K562 (cell line): ENCODE data around the gene CYSRT1. TPM values are rescaled to one million over a fixed set of nuclear protein-coding genes. Genes with fewer than 3 reads are reported as not detected.

Experiments
- CREB3L1 ChIP-seq: fragments of 450-650 bp; IDR thresholded peaks from 2 replicates; pipeline ENCODE4 v1.6.1; 2014; ENCODE audit warnings: low read depth, mild to moderate bottlenecking, moderate library complexity, borderline replicate concordance
- E4F1 ChIP-seq: fragments of 250-450 bp; sonication (Bioruptor Pico); IDR thresholded peaks from 2 replicates; pipeline ENCODE4 v1.5.0; 2021; ENCODE audit warnings: mild to moderate bottlenecking, borderline replicate concordance
- GTF2A2 ChIP-seq: IDR thresholded peaks from 2 replicates; pipeline ENCODE4 v1.6.1; 2016; ENCODE audit warnings: mild to moderate bottlenecking, missing genetic modification characterization, missing compliant biosample characterization
- GTF2E2 ChIP-seq: fragments of 200-800 bp; sonication (Bioruptor generic); IDR thresholded peaks from 2 replicates; pipeline ENCODE4 v1.6.1; 2016; ENCODE audit warnings: missing genetic modification characterization, missing compliant biosample characterization
- HDAC1 ChIP-seq, 2 experiments: fragments of 450-650 bp; IDR thresholded peaks; 2 replicates each; pipeline ENCODE4 v1.6.1; 2016 to 2017; ENCODE audit warnings: inconsistent platforms in 1 of 2, mild to moderate bottlenecking in 1 of 2, moderate library complexity in 1 of 2
- JUNB ChIP-seq: fragments of 450-650 bp; formaldehyde crosslinking; conservative IDR thresholded peaks from 2 replicates; pipeline ENCODE4 v1.4.0; 2020; ENCODE audit warnings: mild to moderate bottlenecking
- KAT7 ChIP-seq: sonication (generic); formaldehyde crosslinking; IDR thresholded peaks from 2 replicates; pipeline ENCODE4 v1.8.0; 2022; ENCODE audit warnings: missing genetic modification reagents, mild to moderate bottlenecking, borderline replicate concordance
- MTA1 ChIP-seq: fragments of 450-650 bp; IDR thresholded peaks from 2 replicates; pipeline ENCODE4 v1.6.1; 2017; ENCODE audit warnings: borderline replicate concordance
- NCOA2 ChIP-seq, 2 experiments: fragments of 450-650 bp; IDR thresholded peaks; 2 replicates each; pipeline ENCODE4 v1.6.1; 2018; ENCODE audit warnings: mild to moderate bottlenecking in 2 of 2, moderate library complexity in 1 of 2; ENCODE audit not compliant: partially characterized antibody in 2 of 2
- POLR2AphosphoS5 ChIP-seq: IDR thresholded peaks from 2 replicates; pipeline ENCODE4 v1.6.1; 2011; ENCODE audit warnings: mild to moderate bottlenecking, low read depth, low read length, moderate library complexity; ENCODE audit not compliant: control insufficient read depth, insufficient read depth
- POLR2G ChIP-seq: fragments of 200-400 bp; formaldehyde crosslinking; IDR thresholded peaks from 2 replicates; pipeline ENCODE4 v1.6.1; 2017; ENCODE audit warnings: low read depth, mild to moderate bottlenecking, antibody characterized with exemption, low read length, moderate library complexity
- POLR3G ChIP-seq: IDR thresholded peaks from 2 replicates; pipeline ENCODE4 v1.6.1; 2011; ENCODE audit not compliant: insufficient read length, insufficient replicate concordance; ENCODE audit errors: extremely low read depth
- PRMT5 ChIP-seq: sonication (generic); formaldehyde crosslinking; IDR thresholded peaks from 2 replicates; pipeline ENCODE4 v1.5.0; 2020; ENCODE audit warnings: missing genetic modification reagents
- SOX6 ChIP-seq: fragments of 450-650 bp; IDR thresholded peaks from 2 replicates; pipeline ENCODE4 v1.6.1; 2014; ENCODE audit warnings: mild to moderate bottlenecking
- SUPT5H ChIP-seq: fragments of 450-650 bp; IDR thresholded peaks from 2 replicates; pipeline ENCODE4 v1.6.1; 2016
- TCF15 ChIP-seq: fragments of 250-450 bp; sonication (Bioruptor Pico); IDR thresholded peaks from 2 replicates; pipeline ENCODE4 v1.8.0; 2022; ENCODE audit warnings: moderate library complexity, mild to moderate bottlenecking, inconsistent platforms
- TCF3 ChIP-seq: sonication (generic); formaldehyde crosslinking; IDR thresholded peaks from 2 replicates; pipeline ENCODE4 v1.4.0; 2020; ENCODE audit warnings: mild to moderate bottlenecking, missing genetic modification reagents
- ZNF316 ChIP-seq: fragments of 450-650 bp; IDR thresholded peaks from 2 replicates; pipeline ENCODE4 v1.6.1; 2016
- ZNF511 ChIP-seq: sonication (generic); formaldehyde crosslinking; IDR thresholded peaks from 2 replicates; pipeline ENCODE4 v1.8.0; 2022; ENCODE audit warnings: mild to moderate bottlenecking, missing genetic modification reagents
- ZNF561 ChIP-seq: fragments of 450-650 bp; formaldehyde crosslinking; conservative IDR thresholded peaks from 2 replicates; pipeline ENCODE4 v1.4.0; 2020; ENCODE audit warnings: mild to moderate bottlenecking, moderate library complexity
- ZNF766 ChIP-seq: fragments of 200-800 bp; sonication (Bioruptor generic); conservative IDR thresholded peaks from 2 replicates; pipeline ENCODE4 v1.6.1; 2016; ENCODE audit warnings: missing genetic modification characterization, missing compliant biosample characterization
- polyA plus RNA-seq, 8 experiments: library from polyadenylated mRNA; depleted of rRNA in 4 of 8; stranded (reverse) in 5 of 8; unstranded in 3 of 8; fragments of >200 nt; fragmentation: Nextera tagmentation in 2 of 8; fragmentation: Illumina TruSeq in 1 of 8; extraction: Ambion mirVana in 2 of 8; extraction: Trizol in 1 of 8; gene quantifications; 2 replicates each; pipeline versions ENCODE4 v1.2.1 to v1.2.3, GENCODE V29; 2011 to 2014; ENCODE audit warnings: inconsistent platforms in 1 of 8, missing spikeins in 1 of 8
- total RNA-seq, 7 experiments: library from RNA; depleted of rRNA in 6 of 7; stranded (reverse); fragments of >200 nt in 6 of 7; fragmentation: Illumina TruSeq in 2 of 7; extraction: Trizol in 2 of 7; gene quantifications; 2 replicates each; pipeline versions ENCODE4 v1.2.1 to v1.2.3, GENCODE V29; 2011 to 2021; ENCODE audit warnings: low replicate concordance in 1 of 7
- TF ChIP-seq, protein P1 (sequence below): sonication (generic); formaldehyde crosslinking; IDR thresholded peaks from 2 replicates; pipeline ENCODE4 v1.8.1; 2022; ENCODE audit warnings: missing genetic modification reagents

The CYSRT1 gene
- total and polyA plus RNA-seq, 9 of the 15 experiments (the other 6 are each of a cell fraction or from before 2014, with no cell fraction given), result 0.04 to 1.4 (median 0.42) TPM; not detected in 3

DNA sequence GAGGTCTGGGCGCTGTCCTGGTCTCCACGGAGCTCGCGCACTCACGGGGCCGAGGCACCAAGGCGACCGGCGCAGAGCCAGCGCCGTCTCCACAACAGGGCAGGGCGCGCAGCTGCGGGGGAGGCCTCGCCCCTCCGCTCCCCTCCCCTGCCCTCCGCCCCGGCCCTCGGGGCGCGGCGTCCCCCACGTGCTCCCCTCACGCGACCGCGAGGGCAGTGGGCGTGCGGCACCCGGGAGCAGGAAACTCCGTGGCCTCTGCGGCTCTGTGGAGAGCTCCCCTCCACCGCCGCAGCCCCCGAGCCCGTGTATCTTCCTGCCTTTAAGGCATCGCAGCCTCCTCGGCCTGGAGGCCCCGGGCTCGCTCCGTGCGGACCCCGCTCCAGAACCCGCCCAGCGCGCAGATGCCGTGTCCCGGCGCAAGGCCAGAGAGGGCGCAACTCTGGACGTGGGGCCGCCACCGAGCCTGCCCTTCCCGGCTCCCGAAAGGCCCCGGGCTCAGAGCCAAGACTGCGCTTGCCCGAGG is 15.4 kb downstream of the CYSRT1 start (continued):
- TF ChIP-seq ZNF511 (CRISPR knock-in tag), result peak; percentile 75
- TF ChIP-seq ZNF316, result no peak
- TF ChIP-seq, protein P1, sequence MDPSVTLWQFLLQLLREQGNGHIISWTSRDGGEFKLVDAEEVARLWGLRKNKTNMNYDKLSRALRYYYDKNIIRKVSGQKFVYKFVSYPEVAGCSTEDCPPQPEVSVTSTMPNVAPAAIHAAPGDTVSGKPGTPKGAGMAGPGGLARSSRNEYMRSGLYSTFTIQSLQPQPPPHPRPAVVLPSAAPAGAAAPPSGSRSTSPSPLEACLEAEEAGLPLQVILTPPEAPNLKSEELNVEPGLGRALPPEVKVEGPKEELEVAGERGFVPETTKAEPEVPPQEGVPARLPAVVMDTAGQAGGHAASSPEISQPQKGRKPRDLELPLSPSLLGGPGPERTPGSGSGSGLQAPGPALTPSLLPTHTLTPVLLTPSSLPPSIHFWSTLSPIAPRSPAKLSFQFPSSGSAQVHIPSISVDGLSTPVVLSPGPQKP (CRISPR knock-in tag), result peak; percentile 30; the same call in 1 of the 2 replicates
- TF ChIP-seq NCOA2 (IDR thresholded peaks at IDR 0.05; ENCODE audit: partially characterized antibody in 2 of 2), result no peak
- no peak for TF ChIP-seq GTF2A2 (tag)
- peak; percentile 75 for TF ChIP-seq MTA1
- TF ChIP-seq CREB3L1, result peak; percentile 85; the same call in 1 of the 2 replicates
- no peak for TF ChIP-seq TCF15 (CRISPR knock-in tag)
- TF ChIP-seq HDAC1 (IDR thresholded peaks at IDR 0.05), result peak in 1 of 2 experiments; percentile 97; a peak in 3 of 4 replicates
- no peak for TF ChIP-seq POLR3G
- TF ChIP-seq POLR2AphosphoS5, result peak; percentile 53; the same call in 1 of the 2 replicates
- no peak for TF ChIP-seq ZNF766
- no peak for TF ChIP-seq E4F1
- peak; percentile 27; the same call in 1 of the 2 replicates for TF ChIP-seq TCF3 (CRISPR knock-in tag)
- peak; percentile 16 for TF ChIP-seq SUPT5H
- TF ChIP-seq ZNF561 (CRISPR knock-in tag), result no peak
- no peak for TF ChIP-seq PRMT5 (CRISPR knock-in tag)
- no peak for TF ChIP-seq JUNB (CRISPR knock-in tag)
- peak; percentile 90; the same call in 1 of the 2 replicates for TF ChIP-seq KAT7 (CRISPR knock-in tag)
- TF ChIP-seq SOX6, result peak; percentile 58
- no peak for TF ChIP-seq POLR2G
- no peak for TF ChIP-seq GTF2E2
